GM23338 (cell line): ENCODE data around the gene MRPL24. TPM values are rescaled to one million over a fixed set of nuclear protein-coding genes. Genes with fewer than 3 reads are reported as not detected.
A peak's percentile ranks its signal among the peaks of the same experiment; 100 is the strongest.

Source experiments
- ATAC-seq: fragments of 200-7000 bp; cut with Tn5 transposase; 3 replicates; pipeline ENCODE4 v1.9.1; 2020
- DNase-seq: peaks from one replicate; pipeline ENCODE4 v3.0.0-alpha.2; 2015; ENCODE audit warnings: low spot score
- H2AFZ ChIP-seq: fragments of 200-600 bp; sonication (generic); 2 replicates; pipeline ENCODE4 v1.8.0; 2016; ENCODE audit warnings: antibody characterized with exemption, mild to moderate bottlenecking, moderate library complexity
- H3F3A ChIP-seq: fragments of 200-600 bp; sonication (generic); replicated peaks from 2 replicates; pipeline ENCODE4 v1.8.0; 2017; ENCODE audit warnings: antibody characterized with exemption, mixed run types, low read depth
- H3K27ac ChIP-seq: fragments of 200-600 bp; sonication (generic); 2 replicates; pipeline ENCODE4 v1.6.1; 2016; ENCODE audit warnings: low read depth
- H3K27me3 ChIP-seq: fragments of 200-600 bp; sonication (generic); 2 replicates; pipeline ENCODE4 v1.8.0; 2016; ENCODE audit warnings: mild to moderate bottlenecking, mixed run types, moderate library complexity; ENCODE audit not compliant: insufficient read depth
- H3K36me3 ChIP-seq: fragments of 200-600 bp; sonication (generic); 2 replicates; pipeline ENCODE4 v1.8.0; 2016; ENCODE audit warnings: mild to moderate bottlenecking; ENCODE audit not compliant: insufficient read depth
- H3K4me1 ChIP-seq: fragments of 200-600 bp; sonication (generic); 2 replicates; pipeline ENCODE4 v1.8.0; 2016; ENCODE audit warnings: mild to moderate bottlenecking, moderate library complexity; ENCODE audit not compliant: insufficient read depth
- H3K4me2 ChIP-seq: fragments of 200-600 bp; sonication (generic); 2 replicates; pipeline ENCODE4 v1.7.1; 2017; ENCODE audit warnings: mixed run types
- H3K4me3 ChIP-seq: fragments of 200-600 bp; sonication (generic); 2 replicates; pipeline ENCODE4 v1.6.1; 2016; ENCODE audit warnings: mixed run types
- H3K79me2 ChIP-seq: fragments of 200-600 bp; sonication (generic); replicated peaks from 2 replicates; pipeline ENCODE4 v1.8.0; 2017; ENCODE audit warnings: mild to moderate bottlenecking; ENCODE audit not compliant: insufficient read depth
- H3K9me2 ChIP-seq: fragments of 200-600 bp; sonication (generic); 2 replicates; pipeline ENCODE4 v1.8.0; 2017; ENCODE audit not compliant: insufficient read depth
- H4K20me1 ChIP-seq: fragments of 200-600 bp; sonication (generic); replicated peaks from 2 replicates; pipeline ENCODE4 v1.8.0; 2017; ENCODE audit warnings: mild to moderate bottlenecking; ENCODE audit not compliant: insufficient read depth
- H3K27ac Mint-ChIP-seq: 2 replicates; pipeline ENCODE4 v1.8.0; 2020; ENCODE audit warnings: inconsistent platforms, mild to moderate bottlenecking, moderate library complexity, mixed read lengths
- H3K27me3 Mint-ChIP-seq: 3 replicates; pipeline ENCODE4 v1.8.0; 2022; ENCODE audit warnings: low read depth, mild to moderate bottlenecking, moderate library complexity, mixed read lengths, inconsistent platforms; ENCODE audit not compliant: insufficient read depth, poor library complexity
- H3K36me3 Mint-ChIP-seq: 3 replicates; pipeline ENCODE4 v1.8.0; 2021; ENCODE audit warnings: low read depth, mild to moderate bottlenecking, inconsistent platforms, moderate library complexity, mixed read lengths
- H3K4me1 Mint-ChIP-seq: 3 replicates; pipeline ENCODE4 v1.8.0; 2020; ENCODE audit warnings: mild to moderate bottlenecking, inconsistent platforms, mixed read lengths
- H3K4me3 Mint-ChIP-seq: 3 replicates; pipeline ENCODE4 v1.8.0; 2021; ENCODE audit warnings: moderate library complexity, mild to moderate bottlenecking, inconsistent platforms, mixed read lengths
- H3K9me3 Mint-ChIP-seq: 3 replicates; pipeline ENCODE4 v1.8.0; 2020; ENCODE audit warnings: moderate library complexity, mild to moderate bottlenecking, inconsistent platforms, mixed read lengths
- ETS1 ChIP-seq: IDR thresholded peaks from 2 replicates; pipeline ENCODE4 v1.6.1; 2016; ENCODE audit warnings: antibody characterized with exemption
- EZH2 ChIP-seq: fragments of 200-600 bp; sonication (generic); IDR thresholded peaks from one replicate; pipeline ENCODE4 v1.8.0; 2017; ENCODE audit warnings: antibody characterized with exemption, mild to moderate bottlenecking, low read depth; ENCODE audit not compliant: unreplicated experiment
- EZH2phosphoT487 ChIP-seq: fragments of 200-600 bp; sonication (generic); IDR thresholded peaks from one replicate; pipeline ENCODE4 v1.8.1; 2018; ENCODE audit warnings: antibody characterized with exemption; ENCODE audit not compliant: unreplicated experiment
- JUNB ChIP-seq: IDR thresholded peaks from one replicate; pipeline ENCODE4 v1.6.1; 2016; ENCODE audit warnings: antibody characterized with exemption; ENCODE audit not compliant: unreplicated experiment
- NANOG ChIP-seq: IDR thresholded peaks from 2 replicates; pipeline ENCODE4 v1.6.1; 2016; ENCODE audit warnings: antibody characterized with exemption, borderline replicate concordance
- REST ChIP-seq: IDR thresholded peaks from one replicate; pipeline ENCODE4 v1.6.1; 2018; ENCODE audit warnings: antibody characterized with exemption; ENCODE audit not compliant: unreplicated experiment
- STAT1 ChIP-seq: IDR thresholded peaks from one replicate; pipeline ENCODE4 v1.6.1; 2016; ENCODE audit warnings: antibody characterized with exemption; ENCODE audit not compliant: unreplicated experiment
- ZNF331 ChIP-seq: fragments of 250-450 bp; sonication (Bioruptor Pico); IDR thresholded peaks from 2 replicates; pipeline ENCODE4 v1.5.0; 2020; ENCODE audit warnings: low read depth, mild to moderate bottlenecking, moderate library complexity
- polyA plus RNA-seq: library from polyadenylated mRNA; unstranded; fragments of >200 nt; fragmentation: Nextera tagmentation; extraction: Ambion mirVana; gene quantifications from 2 replicates; pipeline ENCODE4 v1.2.1, GENCODE V29; 2016
- total RNA-seq: library from RNA; depleted of rRNA; stranded (reverse); fragments of >200 nt; shearing (Covaris generic); gene quantifications from 2 replicates; pipeline ENCODE4 v1.2.3, GENCODE V29; 2014
- TF ChIP-seq, protein P1 (sequence below), 2 experiments: fragments of 200-600 bp in 1 of 2; sonication (generic) in 1 of 2; conservative IDR thresholded peaks; 2 replicates each; pipeline versions ENCODE4 v1.5.1 to v1.6.1; 2016 to 2017; ENCODE audit warnings: antibody characterized with exemption in 2 of 2, low read depth in 2 of 2, mild to moderate bottlenecking in 2 of 2, moderate library complexity in 1 of 2

The MRPL24 gene
- total and polyA plus RNA-seq, 2 experiments from 2014 or later, result 18.8 to 45.7 TPM

- H3K4me1 Mint-ChIP-seq, result peaks cover 12% of the 10 kb centered on the region
- H3K36me3 Mint-ChIP-seq, result peaks cover 46% of the 10 kb centered on the region
- Histone ChIP-seq H3K4me1 (peaks cover 19% of the 10 kb centered on the region), H3K9me2 (no peaks in the 10 kb centered on the region), H3K79me2 (peaks cover 40% of the 10 kb centered on the region), H4K20me1 (peaks cover 44% of the 10 kb centered on the region), H3K36me3 (peaks cover 24% of the 10 kb centered on the region), H3K4me2 (no peak overlapping the region), H3K27ac (no peak overlapping the region), H3K4me3 (no peak overlapping the region), H3K27me3 (no peaks in the 10 kb centered on the region), H2AFZ (no peak overlapping the region), H3F3A (peaks cover 19% of the 10 kb centered on the region)
- no peak overlapping the region for H3K4me3 Mint-ChIP-seq
- TF ChIP-seq ZNF331 (CRISPR knock-in tag) (no peak), REST (no peak), NANOG (no peak), STAT1 (no peak), JUNB (no peak), EZH2phosphoT487 (no peak)
- no peak for ATAC-seq
- no peak for DNase-seq
- no peaks in the 10 kb centered on the region; the same call in 2 of the 3 replicates for H3K9me3 Mint-ChIP-seq
- no peak overlapping the region for H3K27ac Mint-ChIP-seq
- peaks cover 10% of the 10 kb centered on the region for H3K27me3 Mint-ChIP-seq
Measured at GRCh38 chr1:156721131-156721530, 19.8 kb downstream of the MRPL24 start.

- H4K20me1 ChIP-seq, result peaks cover 11% of the 10 kb centered on the region; the same call in 1 of the 2 replicates
- ATAC-seq (peak; percentile 34), DNase-seq (no peak)
- no peaks in the 10 kb centered on the region for H3K27me3 ChIP-seq
- Mint-ChIP-seq H3K36me3 (peaks cover 23% of the 10 kb centered on the region; the same call in 2 of the 3 replicates), H3K27me3 (peaks cover 13% of the 10 kb centered on the region), H3K4me1 (peaks cover 13% of the 10 kb centered on the region), H3K4me3 (no peak overlapping the region; the same call in 2 of the 3 replicates), H3K9me3 (no peaks in the 10 kb centered on the region; the same call in 2 of the 3 replicates), H3K27ac (no peak overlapping the region)
- no peak overlapping the region for H3K4me2 ChIP-seq
- H3K4me1 ChIP-seq, result peaks cover 15% of the 10 kb centered on the region
- 0 out of 2 replicates have a peak, but pooled peaks cover 5% of the 10 kb centered on the region for H3F3A ChIP-seq
- no peak overlapping the region for H3K27ac ChIP-seq
- H3K36me3 ChIP-seq, result peaks cover 4% of the 10 kb centered on the region; the same call in 1 of the 2 replicates
- H3K79me2 ChIP-seq, result 0 out of 2 replicates have a peak, but pooled peaks cover 5% of the 10 kb centered on the region
- no peak overlapping the region for H2AFZ ChIP-seq
- no peaks in the 10 kb centered on the region for H3K9me2 ChIP-seq
- no peak overlapping the region for H3K4me3 ChIP-seq
- TF ChIP-seq ETS1 (no peak), REST (no peak), EZH2 (no peak), JUNB (no peak), ZNF331 (CRISPR knock-in tag) (no peak), STAT1 (no peak), NANOG (no peak)
- TF ChIP-seq, protein P1, sequence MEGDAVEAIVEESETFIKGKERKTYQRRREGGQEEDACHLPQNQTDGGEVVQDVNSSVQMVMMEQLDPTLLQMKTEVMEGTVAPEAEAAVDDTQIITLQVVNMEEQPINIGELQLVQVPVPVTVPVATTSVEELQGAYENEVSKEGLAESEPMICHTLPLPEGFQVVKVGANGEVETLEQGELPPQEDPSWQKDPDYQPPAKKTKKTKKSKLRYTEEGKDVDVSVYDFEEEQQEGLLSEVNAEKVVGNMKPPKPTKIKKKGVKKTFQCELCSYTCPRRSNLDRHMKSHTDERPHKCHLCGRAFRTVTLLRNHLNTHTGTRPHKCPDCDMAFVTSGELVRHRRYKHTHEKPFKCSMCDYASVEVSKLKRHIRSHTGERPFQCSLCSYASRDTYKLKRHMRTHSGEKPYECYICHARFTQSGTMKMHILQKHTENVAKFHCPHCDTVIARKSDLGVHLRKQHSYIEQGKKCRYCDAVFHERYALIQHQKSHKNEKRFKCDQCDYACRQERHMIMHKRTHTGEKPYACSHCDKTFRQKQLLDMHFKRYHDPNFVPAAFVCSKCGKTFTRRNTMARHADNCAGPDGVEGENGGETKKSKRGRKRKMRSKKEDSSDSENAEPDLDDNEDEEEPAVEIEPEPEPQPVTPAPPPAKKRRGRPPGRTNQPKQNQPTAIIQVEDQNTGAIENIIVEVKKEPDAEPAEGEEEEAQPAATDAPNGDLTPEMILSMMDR (conservative IDR thresholded peaks at IDR 0.05; ENCODE audit: low read depth in 2 of 2), result no peak
Measured at GRCh38 chr1:156717351-156717750, 23.5 kb downstream of the MRPL24 start.
